Fibroblast of pulmonary artery (primary cell): ENCODE data around the gene COA5.

Experiments used
- DNase-seq: peaks from one replicate; pipeline ENCODE4 v3.0.0-alpha.2; 2010; ENCODE audit warnings: low read depth
- H3K4me3 ChIP-seq: replicated peaks from 2 replicates; pipeline ENCODE4 v1.5.1; 2011; ENCODE audit warnings: low read depth, mild to moderate bottlenecking, control low read depth, low read length, moderate library complexity
- CTCF ChIP-seq: IDR thresholded peaks from 2 replicates; pipeline ENCODE4 v1.5.1; 2011; ENCODE audit warnings: mild to moderate bottlenecking, control low read depth, low read length, inconsistent platforms; ENCODE audit errors: missing control alignments

Gene COA5

DNA sequence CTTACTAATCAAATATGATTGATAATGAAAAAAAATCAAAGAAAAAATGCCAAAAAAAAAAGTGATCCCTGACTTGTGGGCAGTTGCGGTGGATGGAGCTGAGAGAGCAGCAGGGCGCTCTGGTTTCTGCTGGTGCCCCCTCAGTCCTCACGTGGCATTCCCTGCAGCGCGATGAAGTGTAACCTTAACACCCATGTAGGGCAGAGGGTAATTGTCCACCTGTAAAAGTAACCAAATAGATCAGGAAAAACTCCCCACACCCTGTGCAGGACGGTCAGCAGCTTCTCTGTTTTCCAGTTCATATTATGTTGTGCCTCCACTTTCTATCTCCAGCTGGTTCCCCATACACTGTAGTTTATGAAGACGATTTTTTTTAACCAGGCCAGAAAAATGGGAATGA is 25.0 kb downstream of the COA5 start:
- TF ChIP-seq CTCF, result no peak
- no peak for DNase-seq
- no peak overlapping the region for H3K4me3 ChIP-seq

- H3K4me3 ChIP-seq, result no peak overlapping the region
- DNase-seq, result no peak
- no peak for TF ChIP-seq CTCF
These were observed 25.8 kb downstream of the COA5 start for GRCh38 chr2:98582523-98582922.

GRCh38 chr2:98580656-98581284 is 27.5 kb downstream of the COA5 start:
- TF ChIP-seq CTCF, result no peak
- DNase-seq, result no peak
- no peak overlapping the region for H3K4me3 ChIP-seq

DNA sequence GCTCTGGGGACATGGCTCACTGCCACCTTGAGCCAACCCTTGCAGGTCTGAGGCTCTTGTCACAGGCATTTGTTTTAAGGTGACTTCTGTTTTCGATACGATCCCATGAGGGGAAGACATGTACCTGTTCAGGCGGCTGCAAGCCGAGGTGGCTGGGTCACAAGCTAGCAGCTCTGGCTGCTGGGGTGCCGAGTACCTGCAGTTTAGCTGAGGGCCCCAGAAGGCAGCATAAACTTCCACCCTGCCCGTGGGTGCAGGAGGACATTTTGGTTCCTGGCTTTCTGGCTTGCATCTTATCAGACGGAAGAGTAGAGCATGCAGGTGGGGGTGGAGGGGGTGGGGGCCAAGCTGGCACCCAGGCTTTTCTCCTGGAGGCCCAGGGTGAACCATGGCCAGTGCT is 28.4 kb downstream of the COA5 start:
- TF ChIP-seq CTCF, result no peak
- no peak overlapping the region for H3K4me3 ChIP-seq
- DNase-seq, result no peak

GRCh38 chr2:98578231-98578630 is 30.1 kb downstream of the COA5 start:
- DNase-seq, result no peak
- no peak for TF ChIP-seq CTCF
- H3K4me3 ChIP-seq, result no peak overlapping the region

DNA sequence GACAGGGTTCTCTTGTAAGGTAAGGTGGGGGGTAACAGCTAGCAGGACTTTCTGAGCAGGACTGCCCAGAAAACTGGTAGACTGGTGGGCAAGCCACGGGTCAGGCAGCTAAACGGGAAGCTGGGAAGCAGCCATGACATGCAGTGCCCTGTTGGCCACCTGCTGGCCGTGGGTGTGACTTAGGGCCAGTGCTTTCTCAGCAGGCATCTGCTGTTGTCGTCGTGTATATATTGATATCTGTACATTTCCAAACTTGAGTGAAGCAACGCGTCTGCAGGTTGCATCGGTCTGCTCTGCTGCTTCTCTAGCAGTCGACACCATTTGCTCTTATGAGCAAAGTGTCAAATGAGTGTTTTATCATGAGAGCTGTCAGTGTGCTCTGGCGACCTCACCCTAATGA is 31.0 kb downstream of the COA5 start:
- peak; percentile 19 for TF ChIP-seq CTCF
- DNase-seq, result no peak
- no peak overlapping the region for H3K4me3 ChIP-seq

DNA sequence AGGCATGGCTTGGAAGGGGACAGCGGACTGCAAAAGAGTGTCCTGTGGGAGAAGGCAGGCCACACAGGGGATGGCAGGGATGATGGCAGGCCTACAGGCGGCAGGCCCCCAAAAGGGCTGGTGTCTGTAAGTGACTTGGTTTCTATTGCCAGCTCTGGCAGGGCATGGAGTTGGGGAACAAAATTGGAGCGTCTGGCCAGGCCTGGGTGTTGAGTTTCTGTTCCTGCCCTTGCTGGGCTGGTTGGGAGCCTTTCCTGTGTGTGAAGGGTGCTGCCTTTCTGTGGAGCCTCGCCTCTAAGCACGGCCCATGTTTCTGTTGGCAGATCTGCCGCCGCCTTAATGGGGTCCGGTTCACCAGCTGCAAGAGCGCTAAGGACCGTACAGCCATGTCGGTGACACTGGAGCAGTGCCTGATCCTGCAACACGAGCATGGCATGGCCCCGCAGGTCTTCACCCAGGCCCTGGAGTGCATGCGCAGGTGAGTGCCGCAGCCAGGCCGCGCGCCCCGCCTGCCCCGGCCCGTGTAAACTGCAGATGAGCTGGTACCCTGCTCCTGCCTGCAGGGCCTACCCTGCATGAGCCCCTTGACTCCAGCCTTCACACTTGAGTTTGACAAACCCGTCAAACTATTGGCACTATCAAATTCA is 31.5 kb downstream of the COA5 start:
- no peak overlapping the region for H3K4me3 ChIP-seq
- DNase-seq, result no peak
- TF ChIP-seq CTCF, result no peak
